ENCODE measurements around the gene IGFBPL1. TPM values are rescaled to one million over a fixed set of nuclear protein-coding genes. Genes with fewer than 3 reads are reported as not detected.

The IGFBPL1 gene
- total and polyA plus RNA-seq, 2 of the 13 experiments (the other 11 are each of a cell fraction or from before 2014, with no cell fraction given) = 0.24 TPM; not detected in 1

DNA sequence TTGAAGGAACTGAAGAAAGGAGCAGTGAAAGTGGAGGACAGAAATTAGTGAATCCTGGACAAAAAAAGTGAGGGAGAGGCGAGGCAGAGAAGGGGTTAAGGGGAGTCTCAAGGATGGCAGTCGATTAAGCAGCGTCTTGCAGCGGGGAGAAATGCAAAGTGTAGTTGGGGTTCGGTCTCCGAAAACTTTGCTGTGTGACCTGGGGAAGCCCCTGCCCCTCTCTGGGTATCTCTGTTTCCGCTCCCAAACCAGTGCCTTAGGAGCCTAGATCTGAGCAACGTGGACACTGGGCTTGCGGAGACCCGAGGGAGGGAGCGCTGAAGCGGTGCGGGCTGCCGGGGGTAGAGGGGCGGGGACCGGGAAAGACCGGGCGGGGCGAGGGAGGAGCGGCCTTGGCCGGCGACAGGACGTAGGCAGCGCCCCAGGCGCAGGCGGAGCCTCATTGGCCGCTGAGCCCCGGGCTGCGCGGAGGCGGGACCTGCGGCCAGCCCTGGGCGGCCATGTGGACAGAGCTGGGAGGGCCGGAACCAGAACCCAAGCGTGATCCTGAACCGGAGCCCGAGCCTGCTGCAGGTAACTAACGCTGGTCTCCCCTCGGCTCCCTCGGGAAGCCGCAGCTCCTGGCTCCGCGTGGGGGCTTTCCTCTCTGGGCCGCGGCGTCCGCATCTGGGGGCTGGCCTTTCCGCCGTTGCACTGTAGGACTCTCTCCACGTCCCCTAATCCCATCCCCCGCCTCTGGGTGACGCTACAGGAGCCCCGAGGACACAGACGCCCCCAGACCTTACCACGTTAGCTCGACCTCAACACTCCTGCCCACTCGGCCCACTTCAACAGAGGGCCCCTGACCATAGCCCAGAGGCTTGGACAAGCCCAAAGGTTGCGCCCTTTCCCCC, 31.8 kb downstream of the IGFBPL1 start, which contains the start of gene ALDH1B1 (continued):
- TF ChIP-seq KLF6 (CRISPR knock-in tag; IDR thresholded peaks at IDR 0.05) = peak; percentile 73; the same call in 1 of the 2 replicates
- TF ChIP-seq, protein P1, sequence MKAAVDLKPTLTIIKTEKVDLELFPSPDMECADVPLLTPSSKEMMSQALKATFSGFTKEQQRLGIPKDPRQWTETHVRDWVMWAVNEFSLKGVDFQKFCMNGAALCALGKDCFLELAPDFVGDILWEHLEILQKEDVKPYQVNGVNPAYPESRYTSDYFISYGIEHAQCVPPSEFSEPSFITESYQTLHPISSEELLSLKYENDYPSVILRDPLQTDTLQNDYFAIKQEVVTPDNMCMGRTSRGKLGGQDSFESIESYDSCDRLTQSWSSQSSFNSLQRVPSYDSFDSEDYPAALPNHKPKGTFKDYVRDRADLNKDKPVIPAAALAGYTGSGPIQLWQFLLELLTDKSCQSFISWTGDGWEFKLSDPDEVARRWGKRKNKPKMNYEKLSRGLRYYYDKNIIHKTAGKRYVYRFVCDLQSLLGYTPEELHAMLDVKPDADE (CRISPR knock-in tag; IDR thresholded peaks at IDR 0.05) = no peak
- 0 out of 2 replicates have a peak, but pooled peaks have one; percentile 60 for TF ChIP-seq ZNF639 (CRISPR knock-in tag; conservative IDR thresholded peaks at IDR 0.05)
- TF ChIP-seq ZNF616 (CRISPR knock-in tag; IDR thresholded peaks at IDR 0.05; ENCODE audit: low read depth) = peak; percentile 30; the same call in 1 of the 2 replicates
- TF ChIP-seq MXD1 (CRISPR knock-in tag; IDR thresholded peaks at IDR 0.05) = peak; percentile 96
- no peak for TF ChIP-seq HNRNPUL1 (IDR thresholded peaks at IDR 0.05; ENCODE audit: low read depth, low read length)
- TF ChIP-seq KLF11 (CRISPR knock-in tag; IDR thresholded peaks at IDR 0.05) = peak; percentile 41; the same call in 1 of the 2 replicates
- TF ChIP-seq RXRB (CRISPR knock-in tag; IDR thresholded peaks at IDR 0.05; ENCODE audit: borderline replicate concordance) = no peak
- no peak for TF ChIP-seq PAX8 (CRISPR knock-in tag; IDR thresholded peaks at IDR 0.05; ENCODE audit: borderline replicate concordance)
- no peak for TF ChIP-seq GPBP1L1 (CRISPR knock-in tag; IDR thresholded peaks at IDR 0.05)
- TF ChIP-seq HOMEZ (CRISPR knock-in tag; IDR thresholded peaks at IDR 0.05; ENCODE audit: low read depth) = peak; percentile 44; the same call in 1 of the 2 replicates
- no peak for TF ChIP-seq ZNF841 (CRISPR knock-in tag; IDR thresholded peaks at IDR 0.05; ENCODE audit: borderline replicate concordance)
- TF ChIP-seq ZNF232 (CRISPR knock-in tag; IDR thresholded peaks at IDR 0.05; ENCODE audit: borderline replicate concordance) = peak; percentile 93
- no peak for TF ChIP-seq SCMH1 (CRISPR knock-in tag; IDR thresholded peaks at IDR 0.05; ENCODE audit: borderline replicate concordance)
- TF ChIP-seq ZNF7 (CRISPR knock-in tag; IDR thresholded peaks at IDR 0.05) = no peak
- TF ChIP-seq ZNF883 (CRISPR knock-in tag; IDR thresholded peaks at IDR 0.05; ENCODE audit: not compliant biosample characterization) = peak; percentile 29
- TF ChIP-seq ZSCAN9 (CRISPR knock-in tag; IDR thresholded peaks at IDR 0.05; ENCODE audit: borderline replicate concordance) = 0 out of 2 replicates have a peak, but pooled peaks have one; percentile 20
- TF ChIP-seq POLR2AphosphoS5 (IDR thresholded peaks at IDR 0.05; ENCODE audit: low read depth, low read length) = peak; percentile 88
- TF ChIP-seq, protein P2, sequence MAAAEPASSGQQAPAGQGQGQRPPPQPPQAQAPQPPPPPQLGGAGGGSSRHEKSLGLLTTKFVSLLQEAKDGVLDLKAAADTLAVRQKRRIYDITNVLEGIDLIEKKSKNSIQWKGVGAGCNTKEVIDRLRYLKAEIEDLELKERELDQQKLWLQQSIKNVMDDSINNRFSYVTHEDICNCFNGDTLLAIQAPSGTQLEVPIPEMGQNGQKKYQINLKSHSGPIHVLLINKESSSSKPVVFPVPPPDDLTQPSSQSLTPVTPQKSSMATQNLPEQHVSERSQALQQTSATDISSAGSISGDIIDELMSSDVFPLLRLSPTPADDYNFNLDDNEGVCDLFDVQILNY (CRISPR knock-in tag; conservative IDR thresholded peaks at IDR 0.05) = no peak
- TF ChIP-seq KLF15 (CRISPR knock-in tag; IDR thresholded peaks at IDR 0.05; ENCODE audit: borderline replicate concordance) = 0 out of 2 replicates have a peak, but pooled peaks have one; percentile 73
- no peak for TF ChIP-seq ZNF567 (CRISPR knock-in tag; IDR thresholded peaks at IDR 0.05; ENCODE audit: borderline replicate concordance)
- TF ChIP-seq WIZ (CRISPR knock-in tag; IDR thresholded peaks at IDR 0.05) = peak; percentile 79; the same call in 1 of the 2 replicates
- TF ChIP-seq BRCA1 (CRISPR knock-in tag; IDR thresholded peaks at IDR 0.05) = peak; percentile 75

Data from HepG2 (cell line).